Raji (cell line): ENCODE measurements around the gene SLC1A3.

Experiments used
- POLR2A ChIP-seq: IDR thresholded peaks from 2 replicates; pipeline ENCODE4 v1.6.1; 2011; ENCODE audit warnings: low read depth, low read length, control low read depth; ENCODE audit not compliant: insufficient read depth

The SLC1A3 gene

GRCh38 chr5:36680066-36680465 lies 73.7 kb downstream of the SLC1A3 start:
- TF ChIP-seq POLR2A, result no peak

- no peak for TF ChIP-seq POLR2A
Measured at GRCh38 chr5:36681711-36682110, 75.3 kb downstream of the SLC1A3 start.

- no peak for TF ChIP-seq POLR2A
Measured at GRCh38 chr5:36682499-36682898, 76.1 kb downstream of the SLC1A3 start.

GRCh38 chr5:36683821-36684434 lies 77.5 kb downstream of the SLC1A3 start:
- TF ChIP-seq POLR2A, result no peak

- no peak for TF ChIP-seq POLR2A
Measured at GRCh38 chr5:36685631-36686288, 79.4 kb downstream of the SLC1A3 start.

- TF ChIP-seq POLR2A, result no peak
Measured at GRCh38 chr5:36686881-36687280, 80.5 kb downstream of the SLC1A3 start.

GRCh38 chr5:36688722-36689121 lies 82.3 kb downstream of the SLC1A3 start:
- TF ChIP-seq POLR2A, result no peak

GRCh38 chr5:36689225-36689624 lies 82.8 kb downstream of the SLC1A3 start:
- TF ChIP-seq POLR2A, result no peak

GRCh38 chr5:36690041-36690961 lies 83.9 kb downstream of the SLC1A3 start:
- TF ChIP-seq POLR2A, result peak; percentile 42; the same call in 1 of the 2 replicates

GRCh38 chr5:36691226-36691625 lies 84.8 kb downstream of the SLC1A3 start:
- no peak for TF ChIP-seq POLR2A

- no peak for TF ChIP-seq POLR2A
Measured at GRCh38 chr5:36691696-36692371, 85.4 kb downstream of the SLC1A3 start.

- no peak for TF ChIP-seq POLR2A
Measured at GRCh38 chr5:36692791-36693763, 86.7 kb downstream of the SLC1A3 start.

- no peak for TF ChIP-seq POLR2A
Measured at GRCh38 chr5:36694351-36694750, 87.9 kb downstream of the SLC1A3 start.

GRCh38 chr5:36696059-36696673 lies 89.8 kb downstream of the SLC1A3 start:
- TF ChIP-seq POLR2A, result no peak

GRCh38 chr5:36698031-36698430 lies 91.6 kb downstream of the SLC1A3 start:
- TF ChIP-seq POLR2A, result no peak
